DMS114 treated with DMSO at 0.1 percent for 48 hours (cell line): ENCODE data around the gene UBXN4.
A peak's percentile ranks its signal among the peaks of the same experiment; 100 is the strongest.
"Not testable (repeated sequence)": the region's sequence is repeated elsewhere in the genome, so short reads cannot be mapped to it uniquely, and the experiment has no call there.

Source experiments
- DNase-seq: peaks from one replicate; lab custom pipeline; 2025; ENCODE audit not compliant: unreplicated experiment; lab: John Stamatoyannopoulos, UW

UBXN4 gene

DNA sequence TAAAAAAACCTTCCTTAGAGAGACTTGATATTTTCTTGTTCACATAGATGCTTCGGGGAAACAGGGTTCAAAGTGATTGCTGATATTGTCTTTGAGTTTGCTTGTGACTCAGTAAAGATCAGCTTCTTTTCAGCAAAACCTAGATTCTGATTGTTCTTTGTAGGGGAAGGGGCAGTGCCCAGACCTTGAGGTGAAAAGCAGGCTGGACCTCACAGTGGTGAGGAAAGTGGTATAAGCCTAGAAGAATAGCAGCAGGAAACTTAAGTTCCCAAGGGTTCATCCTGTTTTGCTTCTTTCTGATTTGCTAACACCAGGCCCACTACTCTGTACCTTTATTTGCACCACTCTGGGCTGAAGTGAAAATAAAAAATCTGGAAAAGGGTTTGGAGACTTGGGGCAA, 20.9 kb downstream of the UBXN4 start:
- no peak for DNase-seq

DNA sequence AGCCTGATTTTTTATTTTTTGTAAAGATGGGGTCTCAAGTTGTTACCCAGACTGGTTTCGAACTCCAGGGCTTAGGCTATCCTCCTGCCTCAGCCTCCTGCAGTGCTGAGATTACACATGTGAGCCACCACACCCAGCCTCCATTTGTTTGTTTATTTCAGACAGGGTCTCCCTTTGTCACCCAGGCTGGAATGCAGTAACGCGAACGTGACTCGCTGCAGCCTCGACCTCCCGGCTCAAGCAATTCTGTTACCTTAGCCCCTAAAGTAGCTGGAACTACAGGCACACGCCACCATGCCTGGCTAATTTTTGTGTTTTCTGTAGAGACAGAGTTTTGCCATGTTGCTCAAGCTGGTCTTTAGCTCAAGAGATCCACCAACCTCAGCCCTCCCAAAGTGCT, 27.2 kb downstream of the UBXN4 start:
- DNase-seq = no peak

GRCh38 chr2:135773319-135773718, 31.7 kb downstream of the UBXN4 start:
- DNase-seq = no peak

DNA sequence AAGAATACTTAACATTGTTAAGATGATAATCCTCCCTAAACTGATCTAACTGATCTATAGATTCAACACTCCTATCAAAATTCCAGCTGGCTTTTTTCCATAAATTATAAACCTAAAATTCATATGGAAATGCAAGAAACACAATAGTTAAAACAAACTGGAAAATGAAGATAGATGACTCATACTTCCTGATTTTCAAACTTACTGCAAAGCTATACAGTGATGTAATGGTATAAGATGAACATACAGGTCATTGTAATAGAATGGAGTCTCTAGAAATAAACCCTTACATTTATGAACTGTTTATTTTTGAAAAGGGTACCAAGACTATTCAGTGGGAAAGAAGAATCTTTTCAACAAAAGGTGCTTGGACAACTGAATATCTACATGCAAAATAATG, 32.3 kb downstream of the UBXN4 start:
- DNase-seq = no peak

- DNase-seq = no peak
Observed at GRCh38 chr2:135775420-135775819, 33.8 kb downstream of the UBXN4 start.

GRCh38 chr2:135776367-135776766, 34.7 kb downstream of the UBXN4 start:
- DNase-seq = no peak

GRCh38 chr2:135782231-135782630, 40.6 kb downstream of the UBXN4 start:
- no peak for DNase-seq

GRCh38 chr2:135783439-135783838, 41.8 kb downstream of the UBXN4 start:
- DNase-seq = no peak

- no peak for DNase-seq
Observed at GRCh38 chr2:135785032-135785431, 43.4 kb downstream of the UBXN4 start.

GRCh38 chr2:135786823-135787222, 45.2 kb downstream of the UBXN4 start:
- DNase-seq = no peak

DNA sequence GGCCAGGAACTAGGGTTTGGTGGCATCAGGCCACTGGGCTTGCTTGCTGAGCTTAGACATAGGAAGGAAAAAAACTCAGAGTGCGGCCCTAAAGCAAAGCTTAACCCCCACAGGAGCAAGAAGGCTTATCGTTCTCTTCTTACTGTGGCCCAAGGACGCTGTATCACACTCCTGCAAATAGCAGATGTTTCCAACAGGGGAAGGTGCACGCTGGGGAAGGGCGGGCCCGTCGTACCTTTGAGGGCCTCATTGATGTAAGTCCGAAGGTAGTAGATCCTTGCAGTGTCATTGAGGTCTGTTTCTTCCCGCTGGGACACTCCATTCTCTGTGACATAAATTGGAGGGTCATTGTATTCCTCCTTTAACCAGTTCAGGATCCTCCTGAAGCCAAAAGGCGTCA, 48.8 kb downstream of the UBXN4 start:
- DNase-seq = no peak

DNA sequence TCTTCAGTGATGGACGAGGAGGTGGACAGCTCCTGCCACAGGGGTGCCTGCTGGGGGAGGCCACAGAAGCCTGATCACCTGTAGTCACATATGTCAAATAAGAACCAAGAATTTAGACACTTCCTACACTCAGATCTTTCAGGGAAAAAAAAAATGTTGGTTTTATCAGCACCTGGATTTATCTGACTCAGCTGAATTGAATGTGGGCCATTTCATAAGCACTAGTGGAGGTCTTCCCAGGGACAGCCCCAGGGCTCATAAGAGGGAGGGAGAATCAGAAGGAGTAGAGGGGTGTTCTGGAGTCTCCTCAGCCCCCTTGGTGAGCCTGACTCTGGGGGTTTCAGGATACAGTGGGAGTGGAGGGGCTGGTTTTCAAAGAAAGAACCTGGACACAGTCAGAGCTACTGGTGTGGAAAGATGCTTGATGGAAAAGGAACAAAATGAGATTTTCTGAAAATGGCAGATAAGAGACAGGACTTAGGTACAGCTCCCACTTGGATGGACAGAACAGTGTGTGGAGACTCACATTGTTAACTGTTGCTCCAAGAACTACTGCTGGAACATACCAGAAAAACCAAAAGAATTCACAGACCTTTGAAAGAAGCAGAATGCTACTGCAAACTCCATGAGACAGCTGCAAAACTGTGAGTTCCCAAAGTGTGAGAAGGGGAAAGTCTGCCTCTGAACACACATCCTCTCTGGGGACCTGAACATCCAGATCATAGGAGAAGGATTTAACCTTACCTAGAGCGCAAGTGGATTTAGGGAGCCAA, 49.9 kb downstream of the UBXN4 start:
- no peak for DNase-seq

DNA sequence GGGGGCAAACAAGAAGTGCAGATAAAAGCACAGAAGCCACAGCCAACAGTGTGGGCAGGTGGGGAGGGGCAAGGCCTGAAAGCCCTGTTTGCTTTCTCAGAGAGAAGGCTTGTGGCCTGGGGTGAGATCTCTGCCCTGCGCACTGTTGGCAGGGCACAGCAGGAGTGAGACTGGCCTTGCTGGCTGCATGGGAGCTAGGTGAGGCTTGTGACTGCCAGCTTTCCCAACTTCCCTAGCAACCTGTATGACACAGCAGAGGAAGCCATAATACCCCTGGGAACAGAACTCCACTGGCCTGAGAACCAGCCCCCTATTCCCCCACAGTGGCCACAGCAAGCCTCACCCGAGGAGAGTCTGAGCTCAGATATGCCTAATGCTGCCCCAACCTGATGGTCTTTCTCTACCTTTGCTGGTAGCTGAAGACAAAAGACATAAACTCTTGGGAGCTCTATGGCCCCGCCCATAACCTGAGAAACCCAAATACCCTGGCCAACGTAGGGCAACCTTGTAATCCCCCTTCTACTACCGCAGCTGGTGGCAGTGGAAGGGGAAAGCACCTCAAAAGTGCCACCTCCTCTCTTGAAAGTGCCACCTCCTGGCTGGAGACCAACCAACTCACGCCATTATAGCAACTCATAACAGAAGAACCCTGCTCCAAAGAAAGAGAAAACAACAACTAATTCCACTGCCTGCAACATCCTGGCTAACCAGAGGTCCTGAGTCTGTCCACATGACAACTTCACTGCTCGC, 50.9 kb downstream of the UBXN4 start:
- no peak for DNase-seq

- DNase-seq = not testable (repeated sequence)
Observed at GRCh38 chr2:135795641-135796040, 54.0 kb downstream of the UBXN4 start.

DNA sequence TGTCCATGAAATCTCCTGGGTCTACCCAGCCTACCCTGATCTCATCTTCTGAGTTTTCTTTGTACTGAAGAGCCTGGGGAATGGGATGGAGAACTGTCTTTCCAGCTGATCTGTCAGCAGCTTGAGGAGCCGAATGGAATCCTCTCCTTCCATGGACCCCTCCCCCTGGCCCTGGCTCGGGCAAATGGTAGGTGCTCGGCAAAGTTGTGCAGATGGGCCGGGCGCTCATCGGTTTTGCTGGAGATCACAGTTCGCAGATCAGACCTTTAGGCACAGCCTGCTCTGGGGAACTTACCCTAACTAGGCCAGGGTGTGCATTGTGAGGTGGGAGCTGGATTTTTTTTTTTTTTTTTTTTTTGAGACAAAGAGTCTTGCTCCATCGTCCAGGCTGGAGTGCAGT, 55.0 kb downstream of the UBXN4 start:
- no peak for DNase-seq

GRCh38 chr2:135797497-135798274, 56.0 kb downstream of the UBXN4 start:
- DNase-seq = peak; percentile 46

DNA sequence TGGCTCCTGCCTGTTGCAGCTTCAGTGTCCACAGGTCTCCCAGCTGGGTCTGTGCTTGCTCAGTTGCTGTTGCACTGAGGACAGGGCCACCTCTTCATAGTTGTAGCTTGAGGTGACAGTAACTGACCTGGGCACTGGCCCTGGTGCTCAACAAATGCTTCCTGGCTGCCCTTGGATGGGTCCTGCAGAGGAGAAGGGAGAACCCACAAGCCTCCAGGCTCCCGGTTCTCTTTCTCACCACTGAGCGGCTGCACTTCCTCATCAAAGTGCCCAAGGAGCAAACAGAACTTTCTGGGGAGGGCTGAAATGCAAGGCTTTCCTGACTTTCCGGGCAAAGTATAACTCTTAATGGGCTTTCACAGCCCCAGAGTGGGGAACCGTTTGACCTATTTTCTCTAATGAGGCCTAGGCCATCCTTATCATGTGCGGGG, 56.6 kb downstream of the UBXN4 start:
- DNase-seq = no peak

DNA sequence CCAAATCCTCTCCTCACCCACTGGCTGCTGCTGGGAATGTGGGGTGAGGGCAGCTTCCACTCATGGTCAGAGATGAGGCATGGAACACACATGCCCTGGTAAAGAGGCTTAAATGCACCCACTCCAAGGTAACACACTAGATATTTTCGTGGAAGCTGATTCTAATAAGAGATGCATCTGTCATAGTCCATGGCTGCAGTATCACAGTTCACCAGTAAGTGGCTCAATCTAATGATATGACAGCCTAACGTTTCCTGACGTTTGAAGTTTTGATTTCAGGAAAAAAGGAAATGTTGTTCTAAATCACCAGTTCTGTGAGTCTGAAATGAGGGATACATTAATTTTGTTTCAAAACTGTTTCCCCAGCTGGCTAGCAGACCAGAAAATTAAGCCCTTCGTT, 57.1 kb downstream of the UBXN4 start:
- no peak for DNase-seq

- no peak for DNase-seq
Observed at GRCh38 chr2:135799738-135800137, 58.1 kb downstream of the UBXN4 start.

GRCh38 chr2:135800513-135801460, 59.1 kb downstream of the UBXN4 start:
- no peak for DNase-seq

- no peak for DNase-seq
Observed at GRCh38 chr2:135802350-135802749, 60.7 kb downstream of the UBXN4 start.
